GM12878 (cell line): ENCODE data around the gene PSORS1C1. TPM values are rescaled to one million over a fixed set of nuclear protein-coding genes. Genes with fewer than 3 reads are reported as not detected.

Experiments
- ATAC-seq: fragments of 200-7000 bp; cut with Tn5 transposase; 3 replicates; pipeline ENCODE4 v1.9.1; 2020; ENCODE audit warnings: mild to moderate bottlenecking, moderate library complexity
- BruUV-seq: library from RNA; stranded (reverse); fragments of 400-500 nt; replicated peaks from 2 replicates; lab custom pipeline; 2021; lab: Mats Ljungman, UMichigan
- CTCF ChIA-PET: fragments of 300-600 bp; sonication (Branson Sonifier 250); formaldehyde crosslinking; extraction: SDS; loops from one replicate; lab custom pipeline; 2021; ENCODE audit warnings: inconsistent platforms; lab: Yijun Ruan, JAX
- POLR2A ChIA-PET: fragments of 350-600 bp; formaldehyde crosslinking; extraction: SDS; loops from one replicate; lab custom pipeline; 2021; ENCODE audit warnings: inconsistent platforms; lab: Charles Lee
- RAD21 ChIA-PET: fragments of 300-600 bp; sonication (Branson Sonifier 250); formaldehyde crosslinking; loops from one replicate; lab custom pipeline; 2023; ENCODE audit warnings: antibody characterized with exemption; ENCODE audit not compliant: unreplicated experiment; lab: Charles Lee
- SMC1A ChIA-PET: fragments of 300-600 bp; sonication (Branson Sonifier 250); formaldehyde crosslinking; loops from one replicate; lab custom pipeline; 2023; ENCODE audit not compliant: unreplicated experiment, uncharacterized antibody; lab: Charles Lee
- DNase-seq: peaks from one replicate; pipeline ENCODE4 v3.0.0-alpha.2; 2011; ENCODE audit warnings: low read depth, low spot score
- FAIRE-seq: peaks from 3 replicates; lab custom pipeline; 2011; peaks lifted over from hg19 to GRCh38; lab: Jason Lieb, UNC
- H2AFZ ChIP-seq: 2 replicates; pipeline ENCODE4 v1.6.0; 2011; ENCODE audit warnings: low read depth, low read length, control low read depth; ENCODE audit not compliant: control insufficient read depth
- H3K27ac ChIP-seq: 2 replicates; pipeline ENCODE4 v1.5.1; 2011; ENCODE audit warnings: control low read depth; ENCODE audit not compliant: control insufficient read depth, insufficient read depth
- H3K27me3 ChIP-seq, 2 experiments: replicated peaks in 1 of 2; 2 replicates each; pipeline versions ENCODE4 v1.6.0 to v1.6.1; 2011; ENCODE audit warnings: low read length in 1 of 2; ENCODE audit not compliant: control insufficient read depth in 2 of 2, insufficient read depth in 2 of 2
- H3K36me3 ChIP-seq, 2 experiments: 2 replicates each; pipeline ENCODE4 v1.5.1; 2011; ENCODE audit warnings: low read length in 1 of 2; ENCODE audit not compliant: control insufficient read depth in 2 of 2, insufficient read depth in 2 of 2
- H3K4me1 ChIP-seq: 2 replicates; pipeline ENCODE4 v1.6.1; 2011; ENCODE audit warnings: mild to moderate bottlenecking, low read length, moderate library complexity, mixed read lengths; ENCODE audit not compliant: control insufficient read depth, insufficient read depth
- H3K4me2 ChIP-seq: 2 replicates; pipeline ENCODE4 v1.6.0; 2011; ENCODE audit warnings: control low read depth; ENCODE audit not compliant: control insufficient read depth, insufficient read depth
- H3K4me3 ChIP-seq: fragments of 200-600 bp; sonication (generic); 2 replicates; pipeline ENCODE4 v1.5.1; 2016
- H3K79me2 ChIP-seq: 2 replicates; pipeline ENCODE4 v1.6.0; 2011; ENCODE audit warnings: low read length; ENCODE audit not compliant: control insufficient read depth, insufficient read depth
- H3K9ac ChIP-seq: 2 replicates; pipeline ENCODE4 v1.8.0; 2011; ENCODE audit warnings: low read length, control low read depth, mixed read lengths; ENCODE audit not compliant: control insufficient read depth, insufficient read depth
- H3K9me3 ChIP-seq: replicated peaks from 3 replicates; pipeline ENCODE4 v1.5.1; 2011; ENCODE audit warnings: mild to moderate bottlenecking, low read length; ENCODE audit not compliant: control insufficient read depth, insufficient read depth
- H4K20me1 ChIP-seq: 2 replicates; pipeline ENCODE4 v1.6.0; 2011; ENCODE audit not compliant: control insufficient read depth, insufficient read depth
- E4F1 ChIP-seq: fragments of 450-650 bp; IDR thresholded peaks from 2 replicates; pipeline ENCODE4 v1.6.1; 2018; ENCODE audit warnings: borderline replicate concordance, mild to moderate bottlenecking; ENCODE audit not compliant: partially characterized antibody
- ETV6 ChIP-seq, 2 experiments: fragments of 450-650 bp in 1 of 2; IDR thresholded peaks in 1 of 2; conservative IDR thresholded peaks in 1 of 2; 2 replicates each; pipeline ENCODE4 v1.6.1; 2014; ENCODE audit warnings: antibody characterized with exemption in 1 of 2, borderline replicate concordance in 1 of 2, low read depth in 1 of 2, mild to moderate bottlenecking in 1 of 2, moderate library complexity in 1 of 2
- IRF4 ChIP-seq: IDR thresholded peaks from 2 replicates; pipeline ENCODE4 v1.6.1; 2011; ENCODE audit warnings: low read depth, low read length
- PML ChIP-seq: IDR thresholded peaks from 2 replicates; pipeline ENCODE4 v1.6.1; 2012; ENCODE audit warnings: low read length, inconsistent platforms
- POLR2A ChIP-seq: IDR thresholded peaks from 2 replicates; pipeline ENCODE4 v1.6.1; 2011; ENCODE audit warnings: low read depth, mild to moderate bottlenecking, low read length
- POU2F2 ChIP-seq: IDR thresholded peaks from 3 replicates; pipeline ENCODE4 v1.6.1; 2011; ENCODE audit warnings: low read depth, mild to moderate bottlenecking, low read length, borderline replicate concordance
- RUNX3 ChIP-seq: IDR thresholded peaks from 2 replicates; pipeline ENCODE4 v1.6.1; 2012; ENCODE audit warnings: low read length, inconsistent platforms
- SUPT20H ChIP-seq: IDR thresholded peaks from 2 replicates; pipeline ENCODE4 v1.6.1; 2011; ENCODE audit warnings: low read depth, mild to moderate bottlenecking, low read length, moderate library complexity, borderline replicate concordance; ENCODE audit not compliant: control insufficient read depth
- TCF7 ChIP-seq: IDR thresholded peaks from 2 replicates; pipeline ENCODE4 v1.6.1; 2014; ENCODE audit warnings: antibody characterized with exemption, borderline replicate concordance
- ZBTB4 ChIP-seq: fragments of 450-650 bp; formaldehyde crosslinking; IDR thresholded peaks from 2 replicates; pipeline ENCODE4 v1.4.0; 2022; ENCODE audit warnings: mild to moderate bottlenecking, moderate library complexity
- ZBTB40 ChIP-seq: fragments of 450-650 bp; IDR thresholded peaks from 2 replicates; pipeline ENCODE4 v1.6.1; 2016; ENCODE audit warnings: mild to moderate bottlenecking, moderate library complexity, borderline replicate concordance
- ZNF207 ChIP-seq: fragments of 450-650 bp; IDR thresholded peaks from 2 replicates; pipeline ENCODE4 v1.6.1; 2014; ENCODE audit warnings: antibody characterized with exemption, mild to moderate bottlenecking, borderline replicate concordance
- WGBS: methylation state at CpG from one replicate; pipeline ENCODE4 v1.1.6; 2016; ENCODE audit warnings: low lambda C conversion rate; ENCODE audit not compliant: insufficient replicate concordance, insufficient coverage; ENCODE audit errors: missing lambda C conversion rate; 5-methylcytosine and 5-hydroxymethylcytosine counted together
- in situ Hi-C: fragments of 300-500 bp; cut with MboI; formaldehyde crosslinking; loops from 9 replicates; pipeline ENCODE4 v1.14.3; 2018; ENCODE audit warnings: mixed read lengths
- intact Hi-C: fragments of 100-400 bp; cut with micrococcal nuclease; formaldehyde crosslinking; loops from one replicate; pipeline ENCODE4 v1.14.2; 2022; ENCODE audit not compliant: unreplicated experiment
- polyA plus RNA-seq, 11 experiments: library from polyadenylated mRNA; depleted of rRNA in 4 of 11; unstranded in 6 of 11; stranded (reverse) in 5 of 11; fragments of >200 nt; fragmentation: Nextera tagmentation in 4 of 11; fragmentation: Illumina TruSeq in 1 of 11; extraction: Ambion mirVana in 4 of 11; extraction: Trizol in 1 of 11; gene quantifications; 1 replicate in 1 of 11; 2 replicates in 10 of 11; pipeline versions ENCODE4 v1.2.1 to v1.2.3, GENCODE V29; 2011 to 2016; ENCODE audit warnings: inconsistent platforms in 2 of 11, missing spikeins in 2 of 11, low read depth in 1 of 11
- total RNA-seq, 4 experiments: library from RNA; depleted of rRNA in 3 of 4; stranded (reverse); fragments of >200 nt in 3 of 4; fragmentation: Illumina TruSeq in 1 of 4; extraction: Trizol in 1 of 4; gene quantifications; 2 replicates each; pipeline versions ENCODE4 v1.2.1 to v1.2.3, GENCODE V29; 2013 to 2021

The PSORS1C1 gene
- total and polyA plus RNA-seq, 10 of the 15 experiments (the other 5 are each of a cell fraction or from before 2014, with no cell fraction given), result 0.13 to 1.00 (median 0.20) TPM; not detected in 5

GRCh38 chr6:31090973-31091364, 23.6 kb upstream of the PSORS1C1 start:
- ChIA-PET POLR2A (interaction anchor here (1.5 kb wide), 1 partner anchor 36 kb away, joined by 4 read pairs; no protein-coding TSS in a partner anchor), RAD21 (interaction anchor here (1.0 to 1.7 kb wide), 4 partner anchors 9 to 262 kb away, joined by 3 to 5 read pairs (median 3); no protein-coding TSS in a partner anchor), CTCF (interaction anchor here (0.7 to 4.6 kb wide), 4 partner anchors 11 to 264 kb away, joined by 3 to 30 read pairs (median 8); no protein-coding TSS in a partner anchor), SMC1A (interaction anchor here (1.6 to 1.8 kb wide), 2 partner anchors 11 to 175 kb away, joined by 5 to 7 read pairs; no protein-coding TSS in a partner anchor)
- H3K4me3 ChIP-seq, result no peak overlapping the region
- no peaks in the 10 kb centered on the region for H3K27me3 ChIP-seq
- H4K20me1 ChIP-seq, result no peaks in the 10 kb centered on the region
- in situ Hi-C loops (loop anchor here (10.0 kb wide), 1 partner anchor 626 kb away; no protein-coding TSS in a partner anchor), intact Hi-C loops (no loop called here)
- H3K36me3 ChIP-seq, result no peaks in the 10 kb centered on the region
- no peaks in the 10 kb centered on the region for H3K9me3 ChIP-seq
- TF ChIP-seq E4F1 (no peak), SUPT20H (no peak), ETV6 (conservative IDR thresholded peaks at IDR 0.05 in 1 of 2, IDR thresholded peaks at IDR 0.05 in 1 of 2; ENCODE audit: borderline replicate concordance in 1 of 2, low read depth in 1 of 2) (no peak), IRF4 (no peak), POLR2A (no peak), ZBTB4 (CRISPR knock-in tag) (no peak), RUNX3 (no peak), TCF7 (no peak), ZBTB40 (no peak), ZNF207 (no peak), POU2F2 (no peak), PML (no peak)
- H3K79me2 ChIP-seq, result no peaks in the 10 kb centered on the region
- no peaks in the 10 kb centered on the region for H3K4me1 ChIP-seq
- no peak for FAIRE-seq
- ATAC-seq, result no peak
- no TSS peak for BruUV-seq
- H2AFZ ChIP-seq, result no peak overlapping the region
- DNase-seq, result no peak
- H3K4me2 ChIP-seq, result no peak overlapping the region
- H3K9ac ChIP-seq, result no peak overlapping the region
- 68% methylated on average over 6 of the region's 6 CpGs for WGBS
- no peak overlapping the region for H3K27ac ChIP-seq
